ENCODE results near the gene INVS.
"Not testable (repeated sequence)": the region's sequence is repeated elsewhere in the genome, so short reads cannot be mapped to it uniquely, and the experiment has no call there.

INVS gene

GRCh38 chr9:100083448-100084127, 15.5 kb upstream of the INVS start:
- DNase-seq = no peak

GRCh38 chr9:100084128-100084453, 15.0 kb upstream of the INVS start:
- no peak for DNase-seq

GRCh38 chr9:100084734-100085133, 14.3 kb upstream of the INVS start:
- DNase-seq = no peak

GRCh38 chr9:100086097-100086635, 12.9 kb upstream of the INVS start:
- no peak for DNase-seq

DNA sequence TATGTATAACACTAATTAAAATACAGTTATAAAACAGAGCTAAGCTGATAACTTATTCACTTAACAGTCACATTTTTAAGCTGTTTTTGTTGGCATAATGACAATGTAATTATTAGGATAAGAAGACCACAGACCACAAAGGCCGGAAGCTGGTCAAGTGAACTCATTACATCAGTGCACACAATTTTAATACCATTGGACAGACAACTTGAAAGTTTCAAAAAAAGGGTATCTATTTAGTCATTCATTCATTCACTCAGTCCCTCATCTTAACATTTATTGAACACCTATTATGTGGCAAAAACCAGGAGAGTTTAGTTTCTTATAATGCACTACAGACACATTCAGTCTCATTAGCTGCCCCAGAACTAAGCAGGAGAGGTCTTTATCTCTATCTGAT, 11.8 kb upstream of the INVS start:
- no peak for DNase-seq

- DNase-seq = no peak
These were observed 10.8 kb upstream of the INVS start for GRCh38 chr9:100088202-100088601.

DNA sequence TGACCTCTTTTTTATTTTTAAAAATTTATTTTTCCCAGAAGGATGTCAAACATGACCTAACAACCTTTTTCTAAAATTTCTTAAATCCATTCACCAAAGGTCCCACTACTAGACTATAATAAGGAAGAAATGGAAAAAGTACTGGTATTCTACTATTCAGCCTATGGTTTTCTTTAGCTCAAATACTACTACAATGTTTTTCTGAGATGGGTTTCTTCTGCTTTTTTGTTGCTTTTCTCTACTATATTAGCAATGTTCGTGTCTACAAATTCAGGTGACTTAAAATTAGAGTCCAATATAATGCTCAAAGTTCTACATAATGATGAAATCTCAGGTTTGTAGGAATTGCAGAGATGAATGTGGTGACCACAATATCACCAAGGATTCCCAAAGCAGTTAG, 8.2 kb upstream of the INVS start:
- DNase-seq = no peak

DNA sequence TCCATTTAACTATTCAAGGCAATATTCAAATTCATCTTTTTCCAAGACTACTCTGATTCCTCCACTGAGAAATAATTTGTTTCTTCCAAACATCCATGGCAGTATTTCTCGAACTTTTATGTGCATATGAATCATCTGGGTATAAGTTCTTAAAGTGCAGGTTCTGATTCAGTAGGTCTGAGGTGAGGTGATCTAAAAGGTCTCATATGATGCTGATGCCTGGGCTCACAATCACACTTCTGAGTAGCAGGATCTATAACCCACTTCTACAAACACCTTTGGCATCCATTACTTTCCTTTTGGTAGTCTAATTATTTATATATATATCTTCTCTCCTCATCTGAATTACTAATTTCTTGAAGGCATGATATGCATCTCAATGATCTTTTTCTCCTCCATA, 7.4 kb upstream of the INVS start:
- no peak for DNase-seq

- DNase-seq = no peak
These were observed 7.0 kb upstream of the INVS start for GRCh38 chr9:100092066-100092465.

- not testable (repeated sequence) for DNase-seq
These were observed 4.6 kb upstream of the INVS start for GRCh38 chr9:100094411-100094810.

- no peak for DNase-seq
These were observed 2.6 kb upstream of the INVS start for GRCh38 chr9:100096378-100096916.

DNA sequence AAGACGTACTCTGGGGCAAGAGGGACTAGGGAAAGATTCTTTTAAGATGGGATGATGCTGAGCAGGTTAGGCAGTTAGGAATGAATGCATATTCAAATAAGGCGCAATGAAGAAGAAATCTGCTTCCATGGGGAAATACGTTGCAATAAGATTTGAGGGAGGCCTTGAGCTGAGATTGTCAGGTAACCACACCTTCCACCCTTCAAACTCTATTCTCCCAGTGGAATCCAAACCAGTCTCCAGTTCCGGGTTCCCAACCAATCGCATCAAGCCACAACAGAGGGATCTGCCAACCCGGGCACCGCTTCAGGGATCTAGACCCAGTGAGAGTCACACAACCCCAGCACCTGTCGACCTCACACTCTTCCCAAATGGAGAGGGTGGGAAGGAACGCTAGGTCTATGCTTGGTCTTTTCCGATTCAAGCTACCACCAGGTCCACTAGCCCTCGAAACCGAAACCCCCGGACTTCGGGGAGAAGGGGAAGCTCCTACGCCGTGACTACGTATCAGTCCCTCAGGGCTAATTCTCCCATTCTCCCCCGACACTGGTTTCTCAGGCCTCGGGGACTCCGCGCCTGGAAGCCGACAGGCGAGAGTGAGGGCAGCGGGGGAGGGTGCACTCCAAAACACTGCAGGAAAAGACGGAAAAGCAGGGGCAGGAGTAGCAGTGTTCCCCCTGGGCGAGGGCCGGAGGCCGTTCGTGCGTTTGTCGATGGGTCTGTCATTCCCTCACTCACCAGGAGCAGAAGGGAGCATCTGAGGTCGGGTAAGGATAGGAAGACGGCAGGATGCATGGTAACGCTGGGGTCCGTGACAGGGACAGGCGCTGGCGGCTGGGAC, 777 bp upstream of the INVS start:
- no peak for DNase-seq

DNA sequence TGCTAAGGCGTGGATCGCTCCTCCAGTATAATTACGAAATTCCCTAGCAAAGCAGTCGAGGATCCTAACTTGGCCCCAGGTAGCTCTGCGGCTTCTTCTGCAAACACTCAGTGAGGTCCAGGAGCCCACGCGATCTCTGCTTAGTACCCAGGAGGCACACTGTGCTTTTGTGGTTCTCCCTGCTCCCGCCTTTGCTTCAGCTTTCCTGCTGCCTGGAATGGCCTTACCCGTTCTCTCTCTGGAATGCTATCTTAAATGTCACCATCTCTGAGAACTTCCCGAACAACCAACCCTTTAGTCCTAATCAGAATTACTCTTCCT, 639 bp downstream of the INVS start:
- DNase-seq = no peak

- DNase-seq = no peak
These were observed 1.2 kb downstream of the INVS start for GRCh38 chr9:100100146-100100667.

GRCh38 chr9:100101608-100102007, 2.6 kb downstream of the INVS start:
- DNase-seq = no peak

GRCh38 chr9:100104314-100104713, 5.3 kb downstream of the INVS start:
- DNase-seq = no peak

- DNase-seq = no peak
These were observed 6.8 kb downstream of the INVS start for GRCh38 chr9:100105861-100106260.

DNA sequence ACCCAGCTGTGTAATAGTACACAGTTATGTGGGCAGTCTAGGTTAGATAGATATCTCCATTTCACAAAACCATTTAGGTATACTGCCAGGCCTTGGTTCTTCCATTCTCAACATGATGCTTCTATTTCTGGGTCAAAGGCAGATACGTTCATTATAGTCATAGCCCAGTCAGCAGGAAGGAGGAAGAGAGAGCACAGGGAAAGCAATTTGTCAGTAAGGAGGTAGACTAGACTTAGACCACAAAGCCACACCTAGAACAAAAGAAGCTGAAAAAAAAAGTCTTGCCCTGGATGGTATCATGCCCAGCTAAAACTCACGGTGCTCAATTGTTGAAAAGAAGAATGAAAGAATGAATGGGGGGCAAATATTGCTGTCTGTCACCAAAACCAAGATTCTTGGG, 7.6 kb downstream of the INVS start:
- DNase-seq = no peak

GRCh38 chr9:100108559-100108958, 9.5 kb downstream of the INVS start:
- DNase-seq = no peak

GRCh38 chr9:100111235-100111634, 12.2 kb downstream of the INVS start:
- DNase-seq = no peak

DNA sequence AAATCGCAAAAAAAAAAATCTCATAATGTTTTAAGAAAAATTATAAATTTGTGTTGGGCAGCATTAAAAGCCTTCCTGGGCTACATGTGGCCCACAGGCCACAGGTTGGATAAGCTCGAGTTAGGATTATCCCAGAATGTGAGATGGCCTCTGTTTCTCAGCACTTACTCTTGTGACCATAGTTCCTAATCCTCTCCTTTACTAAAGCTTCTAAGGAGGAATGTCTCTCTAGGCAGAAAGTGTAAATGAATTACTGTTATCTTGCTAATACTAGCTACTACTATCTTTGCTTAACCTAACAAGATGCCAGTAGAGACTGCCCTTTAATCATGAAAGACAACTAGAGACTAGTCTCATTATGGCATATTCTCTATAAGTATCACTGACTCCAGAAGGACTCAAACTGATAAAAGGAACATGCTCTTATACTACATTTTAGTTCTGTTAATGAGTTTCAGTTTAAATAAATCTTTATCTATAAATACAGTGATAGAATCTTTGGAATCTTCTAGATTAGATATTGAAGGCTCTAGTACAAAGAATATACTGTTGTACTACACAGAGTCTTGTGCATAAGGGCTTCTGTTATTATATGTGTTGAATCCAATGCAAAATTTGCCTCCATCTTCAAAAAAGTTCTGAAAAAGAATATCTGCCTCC, 13.8 kb downstream of the INVS start:
- no peak for DNase-seq

GRCh38 chr9:100117316-100117715, 18.3 kb downstream of the INVS start:
- DNase-seq = no peak

DNA sequence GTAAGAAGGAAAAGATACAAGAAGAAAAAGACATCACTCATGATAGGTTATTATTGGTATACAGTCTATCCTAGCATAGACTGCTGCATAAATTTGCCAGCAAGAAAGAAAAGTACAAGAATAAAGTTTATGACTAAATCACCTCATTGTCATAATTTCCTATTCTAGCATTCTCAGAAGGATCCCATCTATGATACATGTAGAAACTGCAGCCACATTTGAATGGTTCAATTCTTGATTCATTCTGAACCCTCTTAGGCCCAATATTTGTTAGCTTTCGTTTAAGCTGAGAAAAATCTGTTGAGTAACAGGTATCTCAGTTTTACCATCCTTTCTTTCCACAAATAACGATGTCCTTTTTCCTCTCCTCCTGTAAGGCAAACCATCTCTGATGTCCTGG, 21.2 kb downstream of the INVS start:
- DNase-seq = no peak

- no peak for DNase-seq
These were observed 26.2 kb downstream of the INVS start for GRCh38 chr9:100125236-100125635.

Measured in activated CD4-positive, CD25-positive, alpha-beta regulatory T cell (primary cell).